K562 (cell line): ENCODE results near the gene RNF31. TPM values are rescaled to one million over a fixed set of nuclear protein-coding genes. Genes with fewer than 3 reads are reported as not detected.
A peak's percentile ranks its signal among the peaks of the same experiment; 100 is the strongest.

ENCODE experiments used
- CHAMP1 ChIP-seq: fragments of 450-650 bp; IDR thresholded peaks from 2 replicates; pipeline ENCODE4 v1.6.1; 2016; ENCODE audit warnings: mild to moderate bottlenecking
- CREB1 ChIP-seq, 2 experiments: sonication (generic) in 1 of 2; formaldehyde crosslinking in 1 of 2; IDR thresholded peaks; 2 replicates each; pipeline versions ENCODE4 v1.6.1 to v1.8.0; 2012 to 2022; ENCODE audit warnings: inconsistent platforms in 1 of 2, mild to moderate bottlenecking in 1 of 2, missing genetic modification reagents in 1 of 2, moderate library complexity in 1 of 2
- CTBP1 ChIP-seq: fragments of 450-650 bp; IDR thresholded peaks from 2 replicates; pipeline ENCODE4 v1.6.1; 2016; ENCODE audit warnings: borderline replicate concordance
- ERF ChIP-seq: fragments of 450-650 bp; formaldehyde crosslinking; IDR thresholded peaks from 2 replicates; pipeline ENCODE4 v1.4.0; 2020; ENCODE audit warnings: mild to moderate bottlenecking, mixed read lengths
- FOXJ3 ChIP-seq: sonication (generic); formaldehyde crosslinking; IDR thresholded peaks from 2 replicates; pipeline ENCODE4 v1.4.0; 2020; ENCODE audit warnings: mild to moderate bottlenecking, missing genetic modification reagents
- HDAC1 ChIP-seq, 2 experiments: fragments of 450-650 bp; IDR thresholded peaks; 2 replicates each; pipeline ENCODE4 v1.6.1; 2016 to 2017; ENCODE audit warnings: inconsistent platforms in 1 of 2, mild to moderate bottlenecking in 1 of 2, moderate library complexity in 1 of 2
- HDAC2 ChIP-seq: fragments of 450-650 bp; IDR thresholded peaks from 2 replicates; pipeline ENCODE4 v1.6.1; 2016; ENCODE audit warnings: mild to moderate bottlenecking
- KAT7 ChIP-seq: sonication (generic); formaldehyde crosslinking; IDR thresholded peaks from 2 replicates; pipeline ENCODE4 v1.8.0; 2022; ENCODE audit warnings: missing genetic modification reagents, mild to moderate bottlenecking, borderline replicate concordance
- KLF6 ChIP-seq: fragments of 250-450 bp; sonication (Bioruptor Pico); IDR thresholded peaks from 2 replicates; pipeline ENCODE4 v1.4.0; 2020; ENCODE audit warnings: mild to moderate bottlenecking, moderate library complexity, borderline replicate concordance
- MAX ChIP-seq: sonication (generic); formaldehyde crosslinking; IDR thresholded peaks from 2 replicates; pipeline ENCODE4 v1.9.0; 2022; ENCODE audit warnings: mild to moderate bottlenecking, missing genetic modification reagents
- NCOA2 ChIP-seq, 2 experiments: fragments of 450-650 bp; IDR thresholded peaks; 2 replicates each; pipeline ENCODE4 v1.6.1; 2018; ENCODE audit warnings: mild to moderate bottlenecking in 2 of 2, moderate library complexity in 1 of 2; ENCODE audit not compliant: partially characterized antibody in 2 of 2
- OTX1 ChIP-seq: fragments of 450-650 bp; formaldehyde crosslinking; IDR thresholded peaks from 2 replicates; pipeline ENCODE4 v1.4.0; 2022; ENCODE audit warnings: mild to moderate bottlenecking
- PML ChIP-seq: IDR thresholded peaks from 2 replicates; pipeline ENCODE4 v1.6.1; 2012; ENCODE audit warnings: low read length, inconsistent platforms
- POLR2B ChIP-seq: fragments of 450-650 bp; IDR thresholded peaks from 2 replicates; pipeline ENCODE4 v1.6.1; 2018; ENCODE audit warnings: low read depth; ENCODE audit not compliant: partially characterized antibody
- RB1 ChIP-seq: fragments of 450-650 bp; IDR thresholded peaks from 2 replicates; pipeline ENCODE4 v1.6.1; 2017; ENCODE audit warnings: low read depth, mild to moderate bottlenecking
- SAP30 ChIP-seq: fragments of 200-600 bp; sonication (generic); IDR thresholded peaks from 2 replicates; pipeline ENCODE4 v1.6.1; 2012; ENCODE audit warnings: borderline replicate concordance, low read depth, mild to moderate bottlenecking, moderate library complexity, low read length, control low read depth, inconsistent platforms; ENCODE audit not compliant: insufficient read depth, poor library complexity, severe bottlenecking
- TBP ChIP-seq: optimal IDR thresholded peaks from 2 replicates; pipeline ENCODE3; 2011; ENCODE audit warnings: low read depth, low read length, improper control_type of control experiment
- TCF7 ChIP-seq: sonication (generic); IDR thresholded peaks from 2 replicates; pipeline ENCODE4 v1.6.1; 2016; ENCODE audit warnings: antibody characterized with exemption, borderline replicate concordance
- TFAP4 ChIP-seq: sonication (generic); formaldehyde crosslinking; IDR thresholded peaks from 2 replicates; pipeline ENCODE4 v1.8.0; 2022; ENCODE audit warnings: missing genetic modification reagents, mild to moderate bottlenecking, moderate library complexity, borderline replicate concordance
- TRIM24 ChIP-seq, 2 experiments: fragments of 450-650 bp; IDR thresholded peaks; 2 replicates each; pipeline ENCODE4 v1.6.1; 2016
- XRCC5 ChIP-seq: fragments of 200-400 bp; formaldehyde crosslinking; IDR thresholded peaks from 2 replicates; pipeline ENCODE4 v1.6.1; 2017; ENCODE audit warnings: low read depth, mild to moderate bottlenecking, low read length
- ZBTB1 ChIP-seq: sonication (generic); formaldehyde crosslinking; IDR thresholded peaks from 2 replicates; pipeline ENCODE4 v1.8.1; 2023; ENCODE audit warnings: missing genetic modification reagents, low read depth, mild to moderate bottlenecking, borderline replicate concordance
- ZNF124 ChIP-seq: sonication (generic); formaldehyde crosslinking; IDR thresholded peaks from 2 replicates; pipeline ENCODE4 v1.8.1; 2022; ENCODE audit warnings: missing genetic modification reagents
- ZNF436 ChIP-seq: fragments of 250-450, 450-650 bp; sonication (Bioruptor Pico); formaldehyde crosslinking; IDR thresholded peaks from 2 replicates; pipeline ENCODE4 v1.7.0; 2020; ENCODE audit warnings: mild to moderate bottlenecking
- ZNF445 ChIP-seq: fragments of 250-450 bp; sonication (Bioruptor Pico); IDR thresholded peaks from 2 replicates; pipeline ENCODE4 v1.4.0; 2020; ENCODE audit warnings: low read depth, mild to moderate bottlenecking, moderate library complexity
- ZSCAN32 ChIP-seq: fragments of 450-650 bp; formaldehyde crosslinking; IDR thresholded peaks from 2 replicates; pipeline ENCODE4 v1.4.0; 2020; ENCODE audit warnings: mild to moderate bottlenecking, moderate library complexity
- polyA plus RNA-seq, 8 experiments: library from polyadenylated mRNA; depleted of rRNA in 4 of 8; stranded (reverse) in 5 of 8; unstranded in 3 of 8; fragments of >200 nt; fragmentation: Nextera tagmentation in 2 of 8; fragmentation: Illumina TruSeq in 1 of 8; extraction: Ambion mirVana in 2 of 8; extraction: Trizol in 1 of 8; gene quantifications; 2 replicates each; pipeline versions ENCODE4 v1.2.1 to v1.2.3, GENCODE V29; 2011 to 2014; ENCODE audit warnings: inconsistent platforms in 1 of 8, missing spikeins in 1 of 8
- total RNA-seq, 7 experiments: library from RNA; depleted of rRNA in 6 of 7; stranded (reverse); fragments of >200 nt in 6 of 7; fragmentation: Illumina TruSeq in 2 of 7; extraction: Trizol in 2 of 7; gene quantifications; 2 replicates each; pipeline versions ENCODE4 v1.2.1 to v1.2.3, GENCODE V29; 2011 to 2021; ENCODE audit warnings: low replicate concordance in 1 of 7

Gene RNF31
- total and polyA plus RNA-seq, 9 of the 15 experiments (the other 6 are each of a cell fraction or from before 2014, with no cell fraction given): 3.1 to 47.6 (median 19.1) TPM

GRCh38 chr14:24113801-24114531, 33.3 kb upstream of the RNF31 start (continued):
- TF ChIP-seq CTBP1 (peak; percentile 38; the same call in 1 of the 2 replicates), POLR2B (peak; percentile 65), ZNF445 (no peak), FOXJ3 (CRISPR knock-in tag) (no peak), CHAMP1 (peak; percentile 72; the same call in 1 of the 2 replicates), CREB1 (IDR thresholded peaks at IDR 0.05) (peak; percentile 26; the same call in 1 of the 2 replicates), CREB1 (CRISPR knock-in tag; IDR thresholded peaks at IDR 0.05) (no peak), ZBTB1 (no peak), TCF7 (0 out of 2 replicates have a peak, but pooled peaks have one; percentile 22), KAT7 (CRISPR knock-in tag) (0 out of 2 replicates have a peak, but pooled peaks have one; percentile 57), NCOA2 (IDR thresholded peaks at IDR 0.05; ENCODE audit: partially characterized antibody in 2 of 2) (peak in 1 of 2 experiments; percentile 99), TBP (peak; percentile 86), HDAC1 (IDR thresholded peaks at IDR 0.05) (0 out of 4 replicates have a peak, but pooled peaks of 1 of the 2 experiments have one; percentile 56), OTX1 (CRISPR knock-in tag) (peak; percentile 49; the same call in 1 of the 2 replicates), SAP30 (no peak), RB1 (no peak), TFAP4 (CRISPR knock-in tag) (peak; percentile 94), ZNF124 (CRISPR knock-in tag) (no peak), HDAC2 (no peak; the same call in none of the 2 replicates), ZSCAN32 (CRISPR knock-in tag) (0 out of 2 replicates have a peak, but pooled peaks have one; percentile 23), KLF6 (CRISPR knock-in tag) (0 out of 2 replicates have a peak, but pooled peaks have one; percentile 13), PML (peak; percentile 14), ERF (CRISPR knock-in tag) (no peak), TRIM24 (IDR thresholded peaks at IDR 0.05) (0 out of 4 replicates have a peak, but pooled peaks of 1 of the 2 experiments have one; percentile 16), MAX (CRISPR knock-in tag) (peak; percentile 44), XRCC5 (0 out of 2 replicates have a peak, but pooled peaks have one; percentile 12), ZNF436 (CRISPR knock-in tag) (no peak)
